ENCODE data around the gene DQX1.

DNA sequence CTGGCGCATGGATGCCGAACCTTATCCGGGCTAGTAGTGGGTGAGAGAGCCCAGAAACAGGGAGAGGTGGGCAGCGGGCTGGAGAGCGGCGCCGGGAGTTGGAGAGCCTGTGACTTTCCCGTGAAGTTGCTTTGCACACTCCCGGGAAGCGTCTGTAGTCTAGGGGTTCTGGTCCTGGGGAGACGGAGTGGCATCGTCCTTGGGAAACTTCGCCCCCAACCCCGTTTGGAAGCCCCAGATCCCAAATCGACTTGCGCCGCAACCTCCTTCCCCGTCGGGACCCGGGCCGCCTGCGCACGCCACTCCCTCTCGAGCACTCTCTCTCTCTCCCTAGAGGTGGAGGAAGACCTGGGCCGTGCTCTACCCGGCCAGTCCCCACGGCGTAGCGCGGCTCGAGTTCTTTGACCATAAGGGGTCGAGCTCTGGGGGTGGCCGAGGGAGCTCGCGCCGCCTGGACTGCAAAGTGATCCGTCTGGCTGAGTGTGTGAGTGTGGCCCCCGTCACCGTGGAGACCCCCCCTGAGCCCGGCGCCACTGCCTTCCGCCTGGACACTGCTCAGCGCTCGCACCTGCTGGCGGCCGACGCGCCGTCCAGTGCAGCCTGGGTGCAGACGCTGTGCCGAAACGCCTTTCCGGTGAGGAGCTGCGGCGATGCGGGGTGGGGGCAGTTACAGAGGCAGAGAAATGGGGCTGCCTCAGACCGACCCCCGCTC is 28.9 kb upstream of the DQX1 start:
- TF ChIP-seq, protein P1, sequence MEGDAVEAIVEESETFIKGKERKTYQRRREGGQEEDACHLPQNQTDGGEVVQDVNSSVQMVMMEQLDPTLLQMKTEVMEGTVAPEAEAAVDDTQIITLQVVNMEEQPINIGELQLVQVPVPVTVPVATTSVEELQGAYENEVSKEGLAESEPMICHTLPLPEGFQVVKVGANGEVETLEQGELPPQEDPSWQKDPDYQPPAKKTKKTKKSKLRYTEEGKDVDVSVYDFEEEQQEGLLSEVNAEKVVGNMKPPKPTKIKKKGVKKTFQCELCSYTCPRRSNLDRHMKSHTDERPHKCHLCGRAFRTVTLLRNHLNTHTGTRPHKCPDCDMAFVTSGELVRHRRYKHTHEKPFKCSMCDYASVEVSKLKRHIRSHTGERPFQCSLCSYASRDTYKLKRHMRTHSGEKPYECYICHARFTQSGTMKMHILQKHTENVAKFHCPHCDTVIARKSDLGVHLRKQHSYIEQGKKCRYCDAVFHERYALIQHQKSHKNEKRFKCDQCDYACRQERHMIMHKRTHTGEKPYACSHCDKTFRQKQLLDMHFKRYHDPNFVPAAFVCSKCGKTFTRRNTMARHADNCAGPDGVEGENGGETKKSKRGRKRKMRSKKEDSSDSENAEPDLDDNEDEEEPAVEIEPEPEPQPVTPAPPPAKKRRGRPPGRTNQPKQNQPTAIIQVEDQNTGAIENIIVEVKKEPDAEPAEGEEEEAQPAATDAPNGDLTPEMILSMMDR (IDR thresholded peaks at IDR 0.05; ENCODE audit: low read depth, low read length, missing input control) = no peak
- TF ChIP-seq SP1 (IDR thresholded peaks at IDR 0.05) (no peak), RAD21 (IDR thresholded peaks at IDR 0.05) (no peak), TAF1 (conservative IDR thresholded peaks at IDR 0.05) (no peak), YY1 (IDR thresholded peaks at IDR 0.05) (peak; percentile 24), FOXA1 (IDR thresholded peaks at IDR 0.05) (no peak), HNF4A (conservative IDR thresholded peaks at IDR 0.05) (no peak), GABPA (IDR thresholded peaks at IDR 0.05 in 1 of 2, conservative IDR thresholded peaks at IDR 0.05 in 1 of 2) (no peak)
- TF ChIP-seq, protein P2, sequence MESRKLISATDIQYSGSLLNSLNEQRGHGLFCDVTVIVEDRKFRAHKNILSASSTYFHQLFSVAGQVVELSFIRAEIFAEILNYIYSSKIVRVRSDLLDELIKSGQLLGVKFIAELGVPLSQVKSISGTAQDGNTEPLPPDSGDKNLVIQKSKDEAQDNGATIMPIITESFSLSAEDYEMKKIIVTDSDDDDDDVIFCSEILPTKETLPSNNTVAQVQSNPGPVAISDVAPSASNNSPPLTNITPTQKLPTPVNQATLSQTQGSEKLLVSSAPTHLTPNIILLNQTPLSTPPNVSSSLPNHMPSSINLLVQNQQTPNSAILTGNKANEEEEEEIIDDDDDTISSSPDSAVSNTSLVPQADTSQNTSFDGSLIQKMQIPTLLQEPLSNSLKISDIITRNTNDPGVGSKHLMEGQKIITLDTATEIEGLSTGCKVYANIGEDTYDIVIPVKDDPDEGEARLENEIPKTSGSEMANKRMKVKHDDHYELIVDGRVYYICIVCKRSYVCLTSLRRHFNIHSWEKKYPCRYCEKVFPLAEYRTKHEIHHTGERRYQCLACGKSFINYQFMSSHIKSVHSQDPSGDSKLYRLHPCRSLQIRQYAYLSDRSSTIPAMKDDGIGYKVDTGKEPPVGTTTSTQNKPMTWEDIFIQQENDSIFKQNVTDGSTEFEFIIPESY (IDR thresholded peaks at IDR 0.05) = no peak
- TF ChIP-seq, protein P3, sequence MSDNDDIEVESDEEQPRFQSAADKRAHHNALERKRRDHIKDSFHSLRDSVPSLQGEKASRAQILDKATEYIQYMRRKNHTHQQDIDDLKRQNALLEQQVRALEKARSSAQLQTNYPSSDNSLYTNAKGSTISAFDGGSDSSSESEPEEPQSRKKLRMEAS (IDR thresholded peaks at IDR 0.05) = no peak
- TF ChIP-seq, protein P4, sequence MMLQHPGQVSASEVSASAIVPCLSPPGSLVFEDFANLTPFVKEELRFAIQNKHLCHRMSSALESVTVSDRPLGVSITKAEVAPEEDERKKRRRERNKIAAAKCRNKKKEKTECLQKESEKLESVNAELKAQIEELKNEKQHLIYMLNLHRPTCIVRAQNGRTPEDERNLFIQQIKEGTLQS (IDR thresholded peaks at IDR 0.05) = no peak
- TF ChIP-seq, protein P5, sequence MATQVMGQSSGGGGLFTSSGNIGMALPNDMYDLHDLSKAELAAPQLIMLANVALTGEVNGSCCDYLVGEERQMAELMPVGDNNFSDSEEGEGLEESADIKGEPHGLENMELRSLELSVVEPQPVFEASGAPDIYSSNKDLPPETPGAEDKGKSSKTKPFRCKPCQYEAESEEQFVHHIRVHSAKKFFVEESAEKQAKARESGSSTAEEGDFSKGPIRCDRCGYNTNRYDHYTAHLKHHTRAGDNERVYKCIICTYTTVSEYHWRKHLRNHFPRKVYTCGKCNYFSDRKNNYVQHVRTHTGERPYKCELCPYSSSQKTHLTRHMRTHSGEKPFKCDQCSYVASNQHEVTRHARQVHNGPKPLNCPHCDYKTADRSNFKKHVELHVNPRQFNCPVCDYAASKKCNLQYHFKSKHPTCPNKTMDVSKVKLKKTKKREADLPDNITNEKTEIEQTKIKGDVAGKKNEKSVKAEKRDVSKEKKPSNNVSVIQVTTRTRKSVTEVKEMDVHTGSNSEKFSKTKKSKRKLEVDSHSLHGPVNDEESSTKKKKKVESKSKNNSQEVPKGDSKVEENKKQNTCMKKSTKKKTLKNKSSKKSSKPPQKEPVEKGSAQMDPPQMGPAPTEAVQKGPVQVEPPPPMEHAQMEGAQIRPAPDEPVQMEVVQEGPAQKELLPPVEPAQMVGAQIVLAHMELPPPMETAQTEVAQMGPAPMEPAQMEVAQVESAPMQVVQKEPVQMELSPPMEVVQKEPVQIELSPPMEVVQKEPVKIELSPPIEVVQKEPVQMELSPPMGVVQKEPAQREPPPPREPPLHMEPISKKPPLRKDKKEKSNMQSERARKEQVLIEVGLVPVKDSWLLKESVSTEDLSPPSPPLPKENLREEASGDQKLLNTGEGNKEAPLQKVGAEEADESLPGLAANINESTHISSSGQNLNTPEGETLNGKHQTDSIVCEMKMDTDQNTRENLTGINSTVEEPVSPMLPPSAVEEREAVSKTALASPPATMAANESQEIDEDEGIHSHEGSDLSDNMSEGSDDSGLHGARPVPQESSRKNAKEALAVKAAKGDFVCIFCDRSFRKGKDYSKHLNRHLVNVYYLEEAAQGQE (IDR thresholded peaks at IDR 0.05) = no peak

Measured in liver (tissue), 3 donors.